Midbrain (tissue), 1 donor: ENCODE measurements around the gene EP300.
"Not testable (repeated sequence)": the region's sequence is repeated elsewhere in the genome, so short reads cannot be mapped to it uniquely, and the experiment has no call there.

ENCODE experiments used
- DNase-seq: peaks from one replicate; lab custom pipeline; 2025; lab: John Stamatoyannopoulos, UW

EP300 gene

GRCh38 chr22:41085842-41086241, 6.5 kb upstream of the EP300 start:
- no peak for DNase-seq

- peak; percentile 100 for DNase-seq
Measured at GRCh38 chr22:41091132-41092022, 1.0 kb upstream of the EP300 start.

GRCh38 chr22:41092847-41093411, 537 bp downstream of the EP300 start:
- DNase-seq: peak; percentile 42

- DNase-seq: no peak
Measured at GRCh38 chr22:41094041-41094593, 1.7 kb downstream of the EP300 start.

GRCh38 chr22:41096391-41096790, 4.0 kb downstream of the EP300 start:
- no peak for DNase-seq

- DNase-seq: no peak
Measured at GRCh38 chr22:41096841-41097240, 4.4 kb downstream of the EP300 start.

- no peak for DNase-seq
Measured at GRCh38 chr22:41099036-41099435, 6.6 kb downstream of the EP300 start.

GRCh38 chr22:41106122-41106968, 14.0 kb downstream of the EP300 start:
- DNase-seq: no peak

- DNase-seq: not testable (repeated sequence)
Measured at GRCh38 chr22:41106969-41107325, 14.6 kb downstream of the EP300 start.

GRCh38 chr22:41110968-41111367, 18.6 kb downstream of the EP300 start:
- no peak for DNase-seq

- DNase-seq: no peak
Measured at GRCh38 chr22:41116342-41116741, 23.9 kb downstream of the EP300 start.

GRCh38 chr22:41117127-41117965, 25.0 kb downstream of the EP300 start:
- no peak for DNase-seq

- DNase-seq: no peak
Measured at GRCh38 chr22:41123151-41123550, 30.8 kb downstream of the EP300 start.

- no peak for DNase-seq
Measured at GRCh38 chr22:41124086-41124485, 31.7 kb downstream of the EP300 start.

- DNase-seq: no peak
Measured at GRCh38 chr22:41127451-41127850, 35.1 kb downstream of the EP300 start.

GRCh38 chr22:41128606-41129005, 36.2 kb downstream of the EP300 start:
- DNase-seq: no peak

- no peak for DNase-seq
Measured at GRCh38 chr22:41132550-41132949, 40.2 kb downstream of the EP300 start.

GRCh38 chr22:41140365-41140957, 48.1 kb downstream of the EP300 start:
- peak; percentile 13 for DNase-seq

GRCh38 chr22:41145921-41146320, 53.5 kb downstream of the EP300 start:
- DNase-seq: not testable (repeated sequence)

- DNase-seq: no peak
Measured at GRCh38 chr22:41146573-41146972, 54.2 kb downstream of the EP300 start.

GRCh38 chr22:41147722-41148121, 55.3 kb downstream of the EP300 start:
- DNase-seq: no peak
